Erythroblast (primary cell): ENCODE data around the gene CSAD.
"Not testable (repeated sequence)": the region's sequence is repeated elsewhere in the genome, so short reads cannot be mapped to it uniquely, and the experiment has no call there.

Experiments
- DNase-seq, 2 experiments: peaks; one replicate each; lab custom pipeline; 2025; lab: John Stamatoyannopoulos, UW
- GATA1 ChIP-seq: IDR thresholded peaks from 2 replicates; pipeline ENCODE4 v1.6.1; 2011; ENCODE audit warnings: low read depth, mild to moderate bottlenecking, control low read depth, low read length, moderate library complexity
- POLR2A ChIP-seq: IDR thresholded peaks from 2 replicates; pipeline ENCODE4 v1.6.1; 2011; ENCODE audit warnings: mild to moderate bottlenecking, low read length

The CSAD gene

DNA sequence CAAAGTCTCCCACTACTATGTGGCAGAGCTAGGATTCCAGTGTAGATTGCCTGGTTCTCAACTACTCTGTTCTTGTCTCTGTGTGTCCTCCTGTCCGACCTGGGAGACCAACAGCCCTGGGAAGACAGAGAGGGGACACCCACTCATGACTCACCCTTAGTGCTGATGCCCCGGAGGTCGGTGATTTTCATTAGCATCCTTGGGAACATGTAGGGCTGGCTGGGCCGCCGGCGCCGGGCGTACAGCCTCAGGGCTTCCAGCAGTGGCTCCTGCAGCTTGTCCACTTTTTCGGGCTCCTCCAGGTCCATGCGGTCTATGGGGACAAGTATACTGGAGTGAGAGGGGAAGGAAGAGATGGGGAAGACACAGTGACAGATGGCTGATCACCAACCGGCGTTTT, 32.2 kb upstream of the CSAD start:
- TF ChIP-seq POLR2A (no peak), GATA1 (no peak)
- no peak for DNase-seq

DNA sequence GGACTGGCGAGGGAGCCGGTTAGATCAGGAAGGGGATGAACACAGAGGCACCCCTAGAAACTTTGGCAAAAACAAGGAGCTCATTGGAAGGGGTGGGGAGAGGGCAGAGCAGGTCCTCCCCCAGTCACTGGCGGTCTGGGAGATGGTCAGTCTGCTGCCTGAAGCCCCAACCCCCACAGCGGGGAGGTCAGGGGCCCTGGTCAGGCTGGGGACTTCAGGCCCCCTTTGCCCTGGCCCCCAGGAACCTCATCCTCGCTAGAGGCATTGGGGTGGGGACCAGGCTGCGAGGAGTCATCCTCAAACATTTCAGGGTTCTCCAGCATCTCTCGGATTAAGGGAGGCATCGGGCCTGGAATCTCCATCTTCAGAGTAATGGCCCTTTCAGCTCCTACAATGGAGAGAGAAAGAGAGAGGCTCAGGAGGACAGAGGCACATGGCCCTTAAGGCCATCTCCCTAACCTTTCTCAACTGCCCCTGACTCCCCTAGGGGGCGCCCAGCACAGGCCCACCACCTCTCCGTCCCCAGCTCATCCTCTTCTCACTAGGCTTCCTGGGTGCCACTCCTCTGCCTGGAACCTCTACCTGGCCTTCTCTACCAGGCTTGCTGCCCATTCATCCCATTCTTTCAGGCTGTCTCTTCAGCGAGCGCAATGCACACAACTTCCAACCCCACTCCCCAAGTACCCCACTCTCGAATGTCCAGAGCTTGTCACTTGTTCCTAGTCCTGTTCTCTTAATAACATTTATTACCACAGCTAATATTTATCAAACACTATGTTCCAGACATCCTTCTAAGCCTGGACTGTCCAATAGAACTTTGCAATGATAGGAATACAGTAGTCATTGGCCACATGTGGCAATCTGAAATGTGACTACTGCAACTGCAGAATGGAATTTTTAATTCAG, 31.0 kb upstream of the CSAD start:
- TF ChIP-seq GATA1 (no peak), POLR2A (no peak)
- peak; percentile 28 to 36 for DNase-seq

DNA sequence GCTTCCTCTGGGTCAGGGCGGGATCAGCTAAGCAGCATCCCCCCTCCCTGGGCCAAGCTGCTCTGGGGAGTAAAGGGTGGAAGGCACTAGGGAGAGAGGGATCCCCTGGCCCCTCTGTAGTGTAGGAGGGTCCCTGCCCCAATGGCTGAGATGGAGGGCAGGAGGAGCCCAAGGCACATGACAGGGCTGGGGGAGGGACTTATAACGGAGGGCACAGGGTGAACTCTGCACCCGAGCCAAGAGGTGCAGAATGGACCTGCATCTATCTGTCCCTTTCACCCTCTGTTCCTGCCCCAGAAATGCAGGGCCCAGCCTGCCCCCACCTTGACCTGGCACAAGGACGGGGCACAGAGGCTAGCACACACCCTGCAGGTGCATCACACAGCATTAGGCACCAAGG, 30.1 kb upstream of the CSAD start:
- DNase-seq = no peak
- TF ChIP-seq POLR2A (no peak), GATA1 (no peak)

DNA sequence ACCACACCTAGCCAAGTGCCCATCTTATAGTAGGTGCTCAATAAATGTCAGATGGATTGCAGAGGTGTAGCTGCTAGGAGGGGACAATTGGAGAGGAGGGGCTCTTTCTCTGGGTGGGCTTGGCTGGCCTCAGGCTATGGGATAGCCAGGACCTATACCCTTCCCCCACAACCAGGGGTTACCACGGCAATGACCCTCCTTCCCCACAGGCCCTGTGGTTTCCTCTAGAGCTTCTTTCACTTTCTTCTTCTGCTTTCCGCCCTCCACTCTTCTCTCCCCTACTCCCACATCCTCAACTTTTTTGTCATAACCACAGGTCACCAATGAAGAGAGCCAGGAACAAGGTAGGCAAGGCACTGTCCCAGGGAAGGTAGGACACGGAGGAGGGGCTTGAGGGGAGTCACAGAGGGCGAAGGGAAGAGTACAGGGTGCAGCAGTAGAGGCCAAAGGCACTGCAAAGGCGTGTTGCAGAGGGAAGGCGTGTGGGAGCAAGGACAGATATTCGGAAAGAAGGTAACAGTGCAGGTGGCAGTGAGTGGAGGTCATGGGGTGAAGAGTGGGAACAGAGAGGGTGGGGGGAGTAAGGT, 28.2 kb upstream of the CSAD start:
- no peak for DNase-seq
- TF ChIP-seq GATA1 (no peak), POLR2A (no peak)

DNA sequence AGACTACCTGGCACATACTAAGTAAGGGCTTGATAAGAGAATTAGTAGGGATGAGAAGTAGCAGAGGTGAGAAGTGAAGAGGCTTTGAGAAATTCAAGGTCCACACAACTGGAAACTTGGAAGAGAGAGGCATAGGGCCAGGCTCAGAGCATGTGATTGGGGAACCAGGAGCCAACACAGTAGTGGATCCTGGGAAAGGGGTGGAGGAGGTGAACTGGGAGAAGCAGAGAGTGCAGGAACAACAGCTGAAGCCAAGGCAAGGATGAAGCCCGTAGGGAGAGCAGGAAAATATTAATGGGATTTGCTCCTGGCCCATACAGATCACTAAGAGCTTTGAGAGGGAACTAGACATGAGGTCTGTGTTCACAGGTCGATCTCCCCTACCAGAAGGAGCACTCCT, 27.7 kb upstream of the CSAD start:
- TF ChIP-seq GATA1 = no peak
- TF ChIP-seq POLR2A = no peak
- no peak for DNase-seq

DNA sequence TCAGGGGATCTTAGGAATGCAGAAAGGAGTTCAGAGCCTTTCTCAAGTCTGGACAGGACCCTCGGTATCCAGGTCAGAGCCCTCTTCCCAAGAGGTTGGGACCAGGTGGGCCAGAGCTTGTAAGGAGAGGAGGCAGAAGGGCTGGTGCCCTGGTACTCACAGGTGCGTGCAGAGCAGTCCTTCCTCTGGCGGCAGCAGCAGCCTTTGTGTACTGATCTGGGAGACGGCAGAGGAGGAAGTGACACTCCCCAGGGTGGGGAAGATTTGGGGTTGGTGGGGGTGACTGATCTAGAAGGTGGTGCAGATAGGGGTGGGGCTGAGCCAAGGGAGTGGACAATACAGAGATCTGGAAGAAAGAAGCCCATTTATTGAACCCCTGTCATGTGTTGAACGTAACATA, 26.3 kb upstream of the CSAD start, which contains the start of gene ITGB7:
Gene ITGB7, minus strand, starts transcription at position 210 of the 400 bp plus-strand sequence. CDS start 6,808 bp downstream, outside the sequence.
- DNase-seq = peak in 1 of 2 experiments; percentile 32

DNA sequence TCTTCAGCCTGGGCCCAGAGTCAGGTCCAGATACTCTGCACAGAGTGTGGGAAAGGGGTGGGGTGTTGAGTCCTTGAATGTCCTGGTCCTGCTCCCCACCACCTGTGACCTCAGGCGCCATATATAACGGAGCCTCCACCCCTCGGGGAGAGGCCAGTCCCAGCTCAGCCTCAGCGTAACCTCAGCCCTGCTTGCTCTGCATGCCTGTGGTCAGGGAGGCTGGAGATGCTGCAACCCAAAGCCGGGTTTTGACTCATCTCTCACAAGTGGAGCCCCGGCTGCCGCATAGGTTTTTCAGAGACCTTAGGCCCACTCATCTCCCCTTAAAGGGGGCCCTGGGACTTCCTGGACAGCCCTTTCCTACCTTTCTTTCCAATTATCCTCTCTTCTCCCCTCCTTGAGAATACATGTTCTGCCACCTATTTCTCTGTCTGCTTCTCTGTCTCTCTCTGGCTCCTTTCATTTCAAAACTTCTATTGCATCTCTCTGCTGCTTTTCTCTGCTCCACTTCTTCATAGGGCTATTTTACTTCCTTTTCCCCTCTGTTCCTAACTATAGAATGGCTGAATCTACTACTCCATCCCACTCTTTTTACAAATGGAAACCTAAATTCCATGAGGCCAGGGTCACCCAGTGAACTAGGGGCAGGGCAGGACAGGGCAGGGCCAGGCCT, 25.2 kb upstream of the CSAD start:
- no peak for DNase-seq
- TF ChIP-seq POLR2A (no peak), GATA1 (no peak)

More for the DNA sequence above, 26.3 kb upstream of the CSAD start, which contains the start of gene ITGB7:
- TF ChIP-seq GATA1 (no peak), POLR2A (no peak)

DNA sequence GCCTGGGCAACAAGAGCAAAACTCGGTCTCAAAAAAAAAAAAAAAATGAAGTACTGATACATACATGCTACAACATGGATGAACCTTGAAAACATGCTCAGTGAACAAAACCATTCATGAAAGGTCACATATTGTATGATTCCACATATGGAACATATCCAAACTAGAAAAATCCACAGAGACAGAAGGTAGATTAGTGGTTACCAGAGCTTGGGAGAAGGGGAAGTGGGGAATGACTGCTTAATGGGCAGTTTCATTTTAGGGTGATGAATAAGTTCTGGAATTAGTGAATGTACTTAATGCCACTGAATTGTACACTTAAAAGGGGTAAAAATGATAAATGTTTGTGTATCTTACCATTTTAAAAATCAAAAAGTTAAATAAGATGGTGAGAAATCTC, 23.6 kb upstream of the CSAD start:
- DNase-seq = no peak

DNA sequence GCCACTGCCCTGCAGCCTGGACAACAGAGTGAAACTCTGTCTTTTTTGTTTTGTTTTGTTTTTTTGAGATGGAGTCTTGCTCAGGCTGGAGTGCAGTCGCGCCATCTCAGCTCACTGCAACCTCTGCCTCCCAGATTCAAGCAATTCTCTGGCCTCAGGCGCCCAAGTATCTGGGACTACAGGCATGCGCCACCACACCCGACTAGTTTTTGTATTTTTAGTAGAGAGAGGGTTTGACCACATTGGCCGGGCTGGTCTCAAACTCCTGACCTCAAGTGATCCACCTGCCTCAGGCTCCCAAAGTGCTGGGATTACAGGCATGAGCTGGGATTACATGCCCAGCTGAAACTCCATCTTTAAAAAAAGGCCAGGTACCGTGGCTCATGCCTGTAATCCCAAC, 21.6 kb upstream of the CSAD start:
- DNase-seq = not testable (repeated sequence)

More for the DNA sequence above, 23.6 kb upstream of the CSAD start:
- TF ChIP-seq POLR2A (no peak), GATA1 (no peak)

DNA sequence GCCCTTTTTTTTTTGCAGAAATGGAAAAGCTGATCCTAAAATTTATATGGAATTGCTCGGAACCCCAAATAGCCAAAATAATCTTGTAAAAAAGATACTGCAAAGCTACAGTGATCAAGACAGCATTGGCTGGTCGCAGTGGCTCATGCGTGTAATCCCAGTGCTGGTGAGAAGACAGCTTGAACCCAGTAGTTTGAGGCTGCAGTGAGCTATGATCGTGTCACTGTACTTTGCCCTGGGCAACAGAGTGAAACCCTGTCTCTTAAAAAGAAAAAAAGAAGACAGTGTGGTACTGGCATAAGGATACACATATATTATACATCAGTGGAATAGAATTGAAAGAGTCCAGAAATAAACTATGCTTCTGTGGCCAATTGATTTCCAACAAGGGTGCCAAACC, 20.9 kb upstream of the CSAD start:
- no peak for DNase-seq
- TF ChIP-seq POLR2A (no peak), GATA1 (no peak)

DNA sequence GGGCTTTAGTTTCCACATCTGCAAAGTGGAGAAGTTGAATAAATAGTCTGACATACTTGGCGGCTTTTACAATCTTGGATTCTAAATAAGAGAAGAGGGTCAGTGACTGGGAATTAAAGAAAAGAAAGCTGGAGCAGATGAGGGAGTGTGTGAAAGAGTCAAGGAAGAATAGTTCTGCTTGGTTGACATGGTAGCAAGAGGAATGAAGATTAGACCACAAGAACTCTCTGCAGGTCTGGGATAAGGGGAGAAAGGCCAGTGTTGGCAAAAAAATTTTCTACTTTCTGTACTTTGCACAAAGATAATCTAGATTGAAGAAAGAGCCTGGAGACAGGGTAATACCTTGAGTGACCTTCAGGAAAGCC, 20.4 kb upstream of the CSAD start:
- TF ChIP-seq GATA1 = no peak
- TF ChIP-seq POLR2A = no peak
- DNase-seq = peak in 1 of 2 experiments; percentile 45

DNA sequence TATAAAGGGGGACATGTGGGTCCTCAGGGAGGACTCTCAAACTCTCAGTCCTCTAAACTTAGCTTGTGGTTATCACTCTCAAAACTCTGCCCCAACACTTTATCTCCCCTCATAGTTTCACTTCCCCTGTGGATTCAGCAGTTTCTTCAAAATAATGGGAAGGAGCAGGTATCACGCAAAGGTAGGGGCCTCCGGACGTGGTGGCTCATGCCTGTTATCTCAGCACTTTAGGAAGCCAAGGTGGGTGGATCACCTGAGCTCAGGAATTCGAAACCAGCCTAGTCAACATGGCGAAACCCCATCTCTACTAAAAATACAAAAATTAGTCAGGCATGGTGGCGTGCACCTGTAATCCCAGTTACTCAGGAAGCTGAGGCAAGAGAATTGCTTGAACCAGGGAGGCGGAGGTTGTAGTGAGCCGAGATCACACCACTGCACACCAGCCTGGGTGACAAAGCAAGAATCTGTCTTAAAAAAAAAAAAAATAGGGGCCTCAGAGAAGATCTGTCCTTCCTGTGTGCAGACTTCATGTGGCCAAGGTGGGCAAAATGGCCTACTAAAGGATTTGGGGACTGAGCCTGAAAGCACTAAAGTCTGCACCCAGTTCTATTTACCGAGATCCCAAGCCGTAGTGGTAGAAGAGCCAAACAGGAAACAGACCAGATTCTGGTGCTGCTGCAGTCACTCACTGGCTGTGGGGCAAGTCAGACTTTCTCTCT, 19.9 kb upstream of the CSAD start:
- DNase-seq = no peak

DNA sequence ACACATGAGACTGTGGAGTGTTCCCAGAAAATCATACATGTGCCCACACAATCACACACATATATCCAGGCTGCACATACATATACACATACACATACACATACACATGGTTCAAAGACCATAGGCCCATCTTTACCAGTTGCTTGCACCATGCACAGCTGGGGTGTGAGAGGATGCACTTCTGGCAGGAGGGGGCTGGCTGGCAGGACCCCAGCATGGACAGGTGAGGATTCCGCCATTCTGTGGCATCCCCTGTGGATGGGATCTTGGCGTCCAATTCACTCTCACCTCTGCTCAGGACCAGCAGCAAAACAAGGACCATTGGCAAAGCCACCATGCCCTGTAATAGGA, 19.4 kb upstream of the CSAD start:
- no peak for DNase-seq
- TF ChIP-seq GATA1 (no peak), POLR2A (no peak)

More for the DNA sequence above, 19.9 kb upstream of the CSAD start:
- TF ChIP-seq GATA1 = no peak
- TF ChIP-seq POLR2A = no peak

DNA sequence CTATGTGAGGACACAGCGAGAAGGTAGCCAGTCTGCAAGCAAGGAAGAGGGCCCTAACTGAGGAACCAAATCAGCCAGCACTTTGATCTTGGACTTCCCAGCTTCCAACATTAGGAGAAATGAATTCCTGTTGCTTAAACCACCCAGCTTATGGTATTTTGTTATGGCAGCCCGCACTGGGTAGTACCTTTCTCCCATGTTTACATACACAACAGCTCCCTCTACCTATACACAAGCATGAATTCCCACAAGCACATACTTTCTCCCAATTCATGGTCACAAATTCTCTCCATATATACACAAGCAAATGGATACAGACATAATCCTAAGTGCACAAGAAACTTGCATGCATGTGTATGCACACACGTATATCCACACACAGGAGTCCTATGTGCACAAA, 19.0 kb upstream of the CSAD start:
- TF ChIP-seq GATA1 (no peak), POLR2A (no peak)

More for the DNA sequence above, 19.0 kb upstream of the CSAD start:
- no peak for DNase-seq
